GM04503 (cell line): ENCODE measurements around the gene NAA80.
A peak's percentile ranks its signal among the peaks of the same experiment; 100 is the strongest.
"Not testable (repeated sequence)": the region's sequence is repeated elsewhere in the genome, so short reads cannot be mapped to it uniquely, and the experiment has no call there.

Experiments used
- DNase-seq: peaks from one replicate; pipeline ENCODE4 v3.0.0-alpha.2; 2012; ENCODE audit warnings: low read depth

NAA80 gene

DNA sequence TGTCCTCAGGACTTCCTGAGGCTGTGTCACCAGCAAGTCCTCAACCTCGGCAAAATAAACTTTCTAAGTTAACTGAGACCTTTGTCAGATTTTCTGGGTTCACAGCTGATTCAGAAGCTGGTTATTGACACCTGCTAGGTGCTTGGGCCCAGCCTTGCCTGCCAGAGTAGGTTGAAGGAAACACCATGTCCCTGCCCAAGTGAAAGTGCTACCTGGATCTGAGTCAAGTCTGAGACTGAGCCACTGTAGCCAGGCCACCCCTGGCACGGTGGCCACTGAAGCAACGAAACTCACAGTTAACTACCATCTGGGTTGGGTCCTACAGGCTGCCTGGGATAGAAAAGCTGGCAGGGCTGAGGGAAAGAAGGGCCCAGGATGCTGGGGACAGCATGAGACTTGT lies 15.1 kb upstream of the NAA80 start:
- no peak for DNase-seq

GRCh38 chr3:50312041-50312440 lies 12.8 kb upstream of the NAA80 start:
- DNase-seq: not testable (repeated sequence)

GRCh38 chr3:50304601-50305000 lies 5.4 kb upstream of the NAA80 start:
- DNase-seq: no peak

DNA sequence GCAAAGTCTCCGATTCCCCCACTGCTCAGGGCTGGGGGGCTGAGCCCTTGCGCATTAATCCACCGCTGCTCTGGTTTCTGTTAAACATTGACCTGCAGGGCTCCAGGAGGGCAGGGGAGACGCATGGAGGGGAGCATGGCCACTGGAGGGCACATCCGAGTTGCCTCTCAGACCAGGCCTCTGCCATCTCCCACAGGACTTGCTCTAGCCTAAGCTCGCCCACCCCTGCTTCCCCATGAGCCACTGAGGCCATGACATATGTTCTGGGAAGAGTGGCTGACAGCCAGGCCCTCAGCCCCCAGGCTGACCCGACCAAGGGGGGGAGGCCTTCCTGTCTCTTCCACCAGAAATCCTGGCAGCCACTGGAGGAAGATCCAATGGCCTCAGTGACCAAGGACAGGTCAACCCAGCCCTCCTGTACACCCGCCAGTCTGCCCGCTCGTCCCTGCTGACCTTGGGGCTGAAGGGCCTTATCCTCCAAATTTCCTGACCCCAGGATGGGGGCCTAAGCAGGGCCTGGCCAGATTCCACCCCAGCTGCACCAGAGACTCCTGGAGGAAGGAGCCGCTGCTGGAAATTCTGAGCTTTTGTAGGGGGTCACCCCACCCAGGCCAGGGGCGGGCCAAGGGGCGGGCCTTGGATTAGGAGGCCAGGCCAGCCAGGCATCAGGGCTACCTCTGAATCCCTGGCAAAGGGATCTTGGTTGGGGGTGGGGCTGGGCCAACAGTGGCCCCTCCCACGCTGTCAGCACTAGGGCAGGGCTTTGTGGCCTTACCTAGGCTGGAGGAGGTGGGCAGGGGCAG lies 4.0 kb upstream of the NAA80 start, which contains the start of gene HYAL1:
HYAL1 (minus strand) TSS at position 562 of the 803 bp plus-strand sequence. CDS start 618 bp downstream, outside the sequence.
- no peak for DNase-seq

- DNase-seq: no peak
These were observed 3.1 kb upstream of the NAA80 start for GRCh38 chr3:50302095-50303012.

DNA sequence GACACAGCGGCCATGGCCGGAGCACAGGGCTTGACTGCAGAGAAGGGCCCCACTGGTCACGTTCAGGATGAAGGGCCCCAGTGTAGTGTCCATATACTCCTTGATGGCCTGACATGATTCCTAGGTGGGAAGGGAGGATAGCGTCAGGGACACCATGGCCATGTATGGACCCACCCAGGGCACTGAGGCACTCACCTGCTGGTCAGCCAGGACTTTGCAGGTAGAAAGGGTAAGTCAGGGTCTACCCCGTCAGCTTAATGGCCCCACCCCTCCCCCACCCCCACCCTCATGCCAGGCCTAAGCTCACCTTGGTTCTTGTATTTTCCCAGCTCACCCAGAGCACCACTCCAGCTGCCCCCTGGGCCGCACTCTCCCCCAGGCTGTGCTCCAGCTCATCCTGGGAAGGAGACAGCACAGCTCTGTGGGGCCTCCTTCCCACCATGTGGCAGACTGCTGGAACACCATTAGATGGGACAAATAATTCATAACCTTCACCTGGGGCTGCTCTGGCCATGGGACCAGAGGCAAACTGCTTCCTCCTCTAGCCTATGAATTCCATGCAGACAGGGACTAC lies 1.6 kb upstream of the NAA80 start:
- DNase-seq: no peak

DNA sequence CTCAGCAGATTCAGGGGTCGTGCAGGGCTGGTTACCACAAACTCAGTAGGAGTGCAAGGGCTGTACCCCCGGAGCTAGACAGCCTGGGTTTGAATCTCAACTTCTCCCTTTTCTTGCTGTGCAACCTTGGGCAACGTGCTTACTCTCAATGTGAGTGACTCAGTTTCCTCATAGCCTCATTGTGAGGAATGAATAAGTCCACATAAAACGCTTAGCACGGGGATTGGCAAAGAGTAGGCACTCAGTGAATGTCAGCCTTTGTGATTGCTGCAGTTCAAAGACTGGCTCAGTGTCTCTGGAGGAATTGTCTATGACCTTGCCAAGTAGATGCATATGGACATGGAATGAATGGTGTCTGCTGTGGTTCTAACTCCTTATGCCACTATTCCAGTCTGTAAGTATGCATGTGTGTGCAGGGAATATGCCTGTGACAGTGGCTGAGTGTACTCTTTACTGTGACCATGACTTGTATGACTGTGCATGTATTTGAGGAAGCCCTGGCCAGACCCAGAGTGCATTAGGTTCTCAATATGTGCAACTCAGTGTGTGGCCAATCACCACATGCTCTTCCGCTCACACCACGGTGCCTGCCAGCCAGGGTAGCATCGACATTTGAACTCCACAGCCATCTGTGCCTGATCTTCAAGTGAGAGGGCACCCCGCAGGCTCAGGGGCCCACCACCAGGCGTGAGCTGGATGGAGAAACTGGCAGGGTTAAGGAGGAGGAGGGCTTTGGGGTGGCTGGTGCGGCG lies 900 bp upstream of the NAA80 start:
- peak; percentile 43 for DNase-seq

DNA sequence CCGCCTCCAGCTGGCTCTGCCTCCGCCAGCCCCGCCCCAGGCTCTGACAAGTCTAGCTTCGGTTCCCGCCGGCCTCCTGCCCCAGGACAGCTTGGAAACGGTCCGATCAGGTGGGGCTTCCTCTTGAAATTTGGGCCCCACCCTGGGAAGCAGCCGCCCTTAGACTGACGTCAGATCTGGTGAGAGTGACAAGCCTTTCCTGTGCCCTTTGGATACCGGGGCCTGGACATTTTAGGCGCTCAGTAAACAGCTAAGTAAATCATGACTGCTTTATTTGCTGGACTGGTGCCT lies 378 bp upstream of the NAA80 start:
- no peak for DNase-seq

DNA sequence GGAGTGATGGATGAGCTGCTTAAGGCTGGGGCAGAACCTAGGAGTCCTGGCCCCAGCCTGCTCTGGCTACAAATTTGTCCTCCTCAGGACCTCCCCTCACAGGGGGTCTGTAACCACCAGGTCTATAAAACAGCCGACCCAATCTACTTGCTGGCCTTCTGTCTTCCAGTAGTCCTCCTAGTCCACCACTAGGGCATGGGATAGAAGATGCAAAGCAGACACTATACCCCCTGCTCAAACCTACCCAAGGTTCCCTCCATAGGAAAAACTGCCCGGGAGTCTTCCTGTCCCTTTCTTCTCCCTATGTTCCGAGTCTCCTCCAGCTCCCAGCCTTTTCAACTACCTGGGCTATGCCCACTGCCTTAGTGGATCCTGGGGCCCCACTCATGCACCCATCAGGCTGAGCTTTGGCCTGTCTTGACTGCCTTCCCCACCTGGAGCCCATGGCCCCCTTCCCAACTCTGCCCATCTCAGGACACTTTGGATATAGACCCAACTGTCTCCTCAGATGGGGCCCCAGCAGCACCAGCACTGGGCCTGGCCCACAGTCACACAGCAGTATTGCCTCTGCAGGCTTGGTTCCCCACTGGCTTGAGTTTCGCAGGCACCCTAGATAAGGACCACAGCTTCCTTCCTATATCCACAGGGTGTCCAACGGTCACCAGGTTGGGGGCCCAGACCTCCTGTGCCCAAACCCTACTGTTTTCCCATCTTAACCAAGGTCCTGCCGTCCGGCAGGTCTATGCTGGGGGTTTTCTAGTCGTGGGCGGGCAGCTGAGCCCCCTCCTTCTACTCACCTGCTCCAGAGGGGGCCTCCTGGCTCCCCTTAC lies 1.1 kb downstream of the NAA80 start:
- DNase-seq: no peak

- DNase-seq: no peak
These were observed 1.8 kb downstream of the NAA80 start for GRCh38 chr3:50297384-50297775.

GRCh38 chr3:50296721-50297383 lies 2.4 kb downstream of the NAA80 start:
- DNase-seq: no peak

DNA sequence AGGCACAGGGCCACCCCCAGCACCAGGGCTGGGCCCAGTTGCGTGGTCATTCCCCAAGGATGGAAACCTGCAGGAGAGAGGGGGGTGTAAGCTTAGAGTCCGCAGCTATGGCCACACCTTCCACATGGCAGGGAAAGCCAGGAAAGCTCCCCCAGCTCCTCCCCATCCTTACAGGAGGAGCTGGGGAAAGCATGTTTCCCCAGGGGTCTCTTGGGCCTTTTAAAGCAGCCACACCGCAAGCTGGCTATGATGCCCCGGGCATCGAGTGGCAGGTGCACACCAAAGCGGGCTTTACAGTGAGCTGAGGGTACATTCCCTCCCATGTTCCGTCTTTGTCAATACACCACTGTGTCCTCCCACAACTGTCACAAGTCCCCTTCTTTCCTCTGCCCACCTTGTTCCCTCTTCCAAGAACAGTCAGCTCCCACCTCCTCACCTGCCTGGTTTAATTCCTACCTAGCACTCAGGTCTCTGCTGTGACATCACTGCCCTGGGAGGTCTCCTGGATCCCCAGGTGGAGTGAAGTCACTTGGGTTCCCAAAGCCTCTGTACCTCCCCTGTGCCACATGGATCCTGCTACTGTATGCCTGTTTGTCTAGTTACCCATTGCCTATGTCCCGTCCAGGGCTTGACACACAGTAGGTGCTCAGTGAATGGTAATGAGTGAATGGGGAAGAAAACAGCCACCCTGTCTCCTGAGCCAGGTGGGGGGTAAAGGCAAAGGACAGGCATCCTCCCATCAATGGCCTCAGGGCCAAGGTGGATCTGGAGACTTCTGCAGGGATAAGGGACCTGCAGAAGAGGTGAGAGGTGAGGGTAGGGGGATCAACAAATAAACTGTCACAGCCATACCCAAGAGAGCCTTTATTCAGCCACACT lies 3.4 kb downstream of the NAA80 start:
- DNase-seq: no peak

- DNase-seq: no peak
These were observed 4.5 kb downstream of the NAA80 start for GRCh38 chr3:50294492-50295403.

DNA sequence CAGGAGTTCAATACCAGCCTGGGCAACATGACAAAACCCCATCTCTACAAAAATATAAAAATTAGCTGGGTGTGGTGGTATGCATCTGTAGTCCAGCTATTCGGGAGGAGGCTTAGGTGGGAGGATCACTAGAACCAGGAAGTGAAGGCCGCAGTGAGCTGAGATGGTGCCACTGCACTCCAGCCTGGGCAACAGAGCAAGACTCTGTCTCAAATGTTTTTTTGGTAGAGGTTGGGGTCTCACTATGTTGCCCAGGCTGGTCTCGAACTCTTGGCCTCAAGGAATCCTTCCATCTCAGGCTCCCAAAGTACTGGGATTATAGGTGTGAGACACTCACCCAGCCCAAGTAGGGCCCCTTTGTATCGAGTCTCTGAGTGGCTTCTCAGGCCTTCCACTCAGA lies 5.1 kb downstream of the NAA80 start:
- no peak for DNase-seq

- DNase-seq: no peak
These were observed 6.0 kb downstream of the NAA80 start for GRCh38 chr3:50293079-50293801.

GRCh38 chr3:50292159-50293078 lies 6.8 kb downstream of the NAA80 start, which contains the start of gene IFRD2:
TSS of gene IFRD2 (minus strand) at chr3:50292429. CDS start at chr3:50292274, 155 bp downstream.
- DNase-seq: peak; percentile 89
